GM23248 (cell line): Measurements from ENCODE around the gene TBC1D22A. TPM values are rescaled to one million over a fixed set of nuclear protein-coding genes. Genes with fewer than 3 reads are reported as not detected.

Experiments used
- DNase-seq: peaks from one replicate; pipeline ENCODE4 v3.0.0-alpha.2; 2015
- H2AFZ ChIP-seq: fragments of 200-600 bp; sonication (generic); 2 replicates; pipeline ENCODE4 v1.6.1; 2016; ENCODE audit warnings: antibody characterized with exemption
- H3F3A ChIP-seq: fragments of 200-600 bp; sonication (generic); 2 replicates; pipeline ENCODE4 v1.6.1; 2016; ENCODE audit warnings: mild to moderate bottlenecking, antibody characterized with exemption, mixed run types; ENCODE audit not compliant: insufficient read depth
- H3K27ac ChIP-seq: fragments of 200-600 bp; sonication (generic); 2 replicates; pipeline ENCODE4 v1.5.1; 2016; ENCODE audit warnings: mild to moderate bottlenecking
- H3K27me3 ChIP-seq: fragments of 200-600 bp; sonication (generic); replicated peaks from 2 replicates; pipeline ENCODE4 v1.6.1; 2016; ENCODE audit warnings: mild to moderate bottlenecking; ENCODE audit not compliant: insufficient read depth
- H3K36me3 ChIP-seq: fragments of 200-600 bp; sonication (generic); 2 replicates; pipeline ENCODE4 v1.6.1; 2016; ENCODE audit warnings: low read depth, mild to moderate bottlenecking
- H3K4me1 ChIP-seq: fragments of 200-600 bp; sonication (generic); 2 replicates; pipeline ENCODE4 v1.6.1; 2016; ENCODE audit warnings: mild to moderate bottlenecking; ENCODE audit not compliant: insufficient read depth
- H3K4me2 ChIP-seq: fragments of 200-600 bp; sonication (generic); one replicate; pipeline ENCODE4 v1.6.1; 2016; ENCODE audit warnings: mild to moderate bottlenecking; ENCODE audit not compliant: unreplicated experiment
- H3K4me3 ChIP-seq: fragments of 200-600 bp; sonication (generic); 2 replicates; pipeline ENCODE4 v1.5.1; 2016; ENCODE audit warnings: mild to moderate bottlenecking
- H3K79me2 ChIP-seq: fragments of 200-600 bp; sonication (generic); 2 replicates; pipeline ENCODE4 v1.6.1; 2016; ENCODE audit warnings: mild to moderate bottlenecking; ENCODE audit not compliant: insufficient read depth
- H3K9ac ChIP-seq: fragments of 200-600 bp; sonication (generic); 2 replicates; pipeline ENCODE4 v1.6.1; 2016; ENCODE audit warnings: mild to moderate bottlenecking
- H3K9me2 ChIP-seq: fragments of 200-600 bp; sonication (generic); 2 replicates; pipeline ENCODE4 v1.6.1; 2016; ENCODE audit warnings: mixed run types, mild to moderate bottlenecking, moderate library complexity; ENCODE audit not compliant: insufficient read depth
- H3K9me3 ChIP-seq: fragments of 200-600 bp; sonication (generic); one replicate; pipeline ENCODE4 v1.6.1; 2017; ENCODE audit warnings: low read depth
- H4K20me1 ChIP-seq: fragments of 200-600 bp; sonication (generic); 2 replicates; pipeline ENCODE4 v1.6.0; 2016; ENCODE audit not compliant: insufficient read depth
- EZH2 ChIP-seq: fragments of 200-600 bp; sonication (generic); IDR thresholded peaks from 2 replicates; pipeline ENCODE4 v1.6.1; 2018; ENCODE audit warnings: antibody characterized with exemption, mild to moderate bottlenecking; ENCODE audit not compliant: insufficient read depth, poor library complexity, severe bottlenecking
- EZH2phosphoT487 ChIP-seq: fragments of 200-600 bp; sonication (generic); IDR thresholded peaks from 2 replicates; pipeline ENCODE4 v1.6.1; 2018; ENCODE audit warnings: antibody characterized with exemption, moderate library complexity, mild to moderate bottlenecking, low read depth; ENCODE audit not compliant: insufficient read depth
- WGBS, 2 experiments: methylation state at CpG; one replicate each; pipeline ENCODE4 v1.1.6; 2015 to 2017; ENCODE audit warnings: low lambda C conversion rate in 2 of 2, low coverage in 1 of 2; ENCODE audit errors: missing lambda C conversion rate in 2 of 2; 5-methylcytosine and 5-hydroxymethylcytosine counted together
- in situ Hi-C: fragments of 300-500 bp; cut with MboI; formaldehyde crosslinking; loops from 2 replicates; pipeline ENCODE4 v1.15.0; 2020
- polyA plus RNA-seq: library from polyadenylated mRNA; unstranded; fragments of >200 nt; fragmentation: Nextera tagmentation; extraction: Ambion mirVana; gene quantifications from 2 replicates; pipeline ENCODE4 v1.2.1, GENCODE V29; 2016
- total RNA-seq: library from RNA; depleted of rRNA; stranded (reverse); fragments of >200 nt; shearing (Covaris generic); gene quantifications from 2 replicates; pipeline ENCODE4 v1.2.3, GENCODE V29; 2014

The TBC1D22A gene
- total and polyA plus RNA-seq, 2 experiments from 2014 or later, result 12.3 to 16.9 TPM

DNA sequence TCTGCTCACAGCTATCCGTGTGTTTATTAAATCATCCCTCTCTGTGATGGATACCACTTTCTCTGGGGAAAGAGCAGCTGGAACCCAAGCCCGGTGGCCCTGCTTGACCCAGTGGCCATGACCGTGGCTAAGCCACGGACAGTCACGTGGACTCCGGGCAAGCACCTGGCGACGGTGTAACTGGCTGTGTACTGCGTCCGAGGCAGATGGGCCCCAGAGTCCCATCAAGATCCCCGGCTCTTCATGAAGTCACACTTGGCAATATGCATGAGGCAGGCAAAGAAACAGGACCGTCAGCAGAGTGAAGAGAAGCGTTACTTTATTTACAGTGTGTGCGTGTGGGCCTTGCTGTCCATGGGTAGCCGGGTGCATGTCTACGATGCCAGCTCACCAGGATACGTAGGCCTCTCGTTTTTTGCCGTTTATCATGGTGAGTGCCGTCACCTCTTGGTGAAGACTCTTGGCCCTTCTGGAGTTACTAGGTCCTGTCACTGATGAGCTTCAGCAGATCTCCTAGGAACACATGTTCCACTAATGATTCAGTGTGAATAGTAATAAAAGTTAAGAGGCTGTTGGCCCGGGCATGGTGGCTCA, 366.3 kb downstream of the TBC1D22A start:
- Histone ChIP-seq H2AFZ (no peak overlapping the region), H3K36me3 (no peaks in the 10 kb centered on the region), H3K9ac (no peak overlapping the region), H3K4me3 (no peak overlapping the region), H3K9me3 (no peaks in the 10 kb centered on the region), H3K4me2 (no peak overlapping the region), H3K27ac (no peak overlapping the region), H4K20me1 (no peaks in the 10 kb centered on the region), H3K4me1 (no peaks in the 10 kb centered on the region), H3K79me2 (no peaks in the 10 kb centered on the region), H3F3A (no peaks in the 10 kb centered on the region), H3K9me2 (no peaks in the 10 kb centered on the region), H3K27me3 (no peaks in the 10 kb centered on the region)
- WGBS, 2 experiments, result 94 to 95% methylated on average over 21 of the region's 21 CpGs
- in situ Hi-C loops, result no loop called here
- TF ChIP-seq EZH2phosphoT487 (no peak), EZH2 (no peak)
- no peak for DNase-seq

GRCh38 chr22:47129902-47130635, 367.6 kb downstream of the TBC1D22A start:
- Histone ChIP-seq H4K20me1 (no peaks in the 10 kb centered on the region), H3K79me2 (no peaks in the 10 kb centered on the region), H3K4me2 (no peak overlapping the region), H3K9me3 (no peaks in the 10 kb centered on the region), H3K9me2 (no peaks in the 10 kb centered on the region), H2AFZ (no peak overlapping the region), H3K27ac (no peak overlapping the region), H3K9ac (no peak overlapping the region), H3K36me3 (no peaks in the 10 kb centered on the region), H3K27me3 (no peaks in the 10 kb centered on the region), H3K4me1 (no peaks in the 10 kb centered on the region), H3K4me3 (no peak overlapping the region), H3F3A (no peaks in the 10 kb centered on the region)
- 76 to 81% methylated on average over 17 to 21 of the region's 21 CpGs for WGBS, 2 experiments
- DNase-seq, result peak; percentile 13
- in situ Hi-C loops, result no loop called here
- TF ChIP-seq EZH2 (no peak), EZH2phosphoT487 (no peak)

DNA sequence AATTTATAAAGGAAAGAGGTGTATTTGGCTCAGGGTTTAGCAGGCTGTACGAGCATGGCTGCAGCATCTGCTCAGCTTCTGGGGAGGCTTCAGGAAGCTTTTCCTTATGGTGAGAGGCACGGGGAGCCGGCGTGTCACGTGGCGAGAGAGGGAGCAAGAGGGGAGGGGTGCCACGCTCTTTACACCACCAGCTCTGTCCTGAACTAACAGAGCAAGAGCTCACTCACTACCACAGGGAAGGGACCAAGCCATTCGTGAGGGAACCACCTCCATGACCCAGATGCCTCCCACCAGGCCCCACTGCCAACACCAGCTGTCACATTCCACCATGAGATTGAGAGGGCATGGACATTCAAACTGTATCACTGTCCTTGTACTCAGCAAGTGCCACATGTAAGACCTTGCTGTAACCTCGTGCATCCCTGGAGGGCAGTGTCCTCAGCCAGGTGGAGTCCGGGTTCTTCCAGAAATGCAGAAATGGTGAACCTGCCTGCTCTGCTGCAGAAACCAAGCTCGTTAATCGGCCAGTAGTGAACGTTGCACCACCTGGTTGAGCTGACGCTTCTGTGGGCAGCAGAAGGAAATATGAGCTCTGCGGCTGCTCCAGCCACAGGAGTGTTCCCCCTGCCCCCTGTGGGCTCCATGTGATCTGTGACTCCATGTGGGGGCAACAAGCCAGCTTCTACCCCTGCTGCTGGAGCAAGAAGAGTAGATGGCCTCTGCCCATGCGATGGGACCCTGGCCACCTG, 368.6 kb downstream of the TBC1D22A start:
- no peaks in the 10 kb centered on the region for H3K9me3 ChIP-seq
- no peaks in the 10 kb centered on the region for H3K9me2 ChIP-seq
- H3K4me3 ChIP-seq, result no peak overlapping the region
- H4K20me1 ChIP-seq, result no peaks in the 10 kb centered on the region
- H3K27me3 ChIP-seq, result no peaks in the 10 kb centered on the region
- no peak for DNase-seq
- in situ Hi-C loops, result no loop called here
- no peak overlapping the region for H3K9ac ChIP-seq
- WGBS, 2 experiments, result 89 to 94% methylated on average over 16 of the region's 16 CpGs
- no peak overlapping the region for H2AFZ ChIP-seq
- no peaks in the 10 kb centered on the region for H3K4me1 ChIP-seq
- no peak for TF ChIP-seq EZH2phosphoT487
- no peaks in the 10 kb centered on the region for H3F3A ChIP-seq
- no peak overlapping the region for H3K27ac ChIP-seq
- no peaks in the 10 kb centered on the region for H3K36me3 ChIP-seq
- no peak overlapping the region for H3K4me2 ChIP-seq
- H3K79me2 ChIP-seq, result no peaks in the 10 kb centered on the region

GRCh38 chr22:47131632-47132427, 369.4 kb downstream of the TBC1D22A start:
- Histone ChIP-seq H3K79me2 (no peaks in the 10 kb centered on the region), H3K36me3 (no peaks in the 10 kb centered on the region), H3K4me3 (no peak overlapping the region), H3K9ac (no peak overlapping the region), H3K9me2 (no peaks in the 10 kb centered on the region), H3K27ac (no peak overlapping the region), H3F3A (no peaks in the 10 kb centered on the region), H3K4me2 (no peak overlapping the region), H3K9me3 (no peaks in the 10 kb centered on the region), H3K4me1 (no peaks in the 10 kb centered on the region), H2AFZ (no peak overlapping the region), H3K27me3 (no peaks in the 10 kb centered on the region), H4K20me1 (no peaks in the 10 kb centered on the region)
- no peak for TF ChIP-seq EZH2phosphoT487
- TF ChIP-seq EZH2, result no peak
- 88% methylated on average over 21 of the region's 21 CpGs for WGBS, 2 experiments
- in situ Hi-C loops, result no loop called here
- no peak for DNase-seq
